Measurements from ENCODE around the gene TAS2R41.

GRCh38 chr7:143499743-143500348, 22.2 kb downstream of the TAS2R41 start:
- no peak for TF ChIP-seq HDAC2 (IDR thresholded peaks at IDR 0.05)
- TF ChIP-seq CTCF (IDR thresholded peaks at IDR 0.05) = no peak
- no peak for TF ChIP-seq POLR2A (IDR thresholded peaks at IDR 0.05; ENCODE audit: low read length)
- TF ChIP-seq ZSCAN20 (CRISPR knock-in tag; IDR thresholded peaks at IDR 0.05) = no peak
- TF ChIP-seq ZNF302 (CRISPR knock-in tag; IDR thresholded peaks at IDR 0.05) = no peak
- no peak for TF ChIP-seq EHF (CRISPR knock-in tag; IDR thresholded peaks at IDR 0.05)
- TF ChIP-seq USF2 (IDR thresholded peaks at IDR 0.05) = no peak
- TF ChIP-seq RNF2 (IDR thresholded peaks at IDR 0.05; ENCODE audit: borderline replicate concordance, low read depth) = no peak
- TF ChIP-seq CHD2 (IDR thresholded peaks at IDR 0.05; ENCODE audit: low read length, partially characterized antibody) = no peak
